SK-N-SH treated with all-trans-retinoic acid at 6 μM for 48 hours (cell line): ENCODE data around the gene EMC1.

Experiments used
- ATAC-seq: fragments of 200-7000 bp; cut with Tn5 transposase; 3 replicates; pipeline ENCODE4 v1.9.1; 2020; ENCODE audit warnings: mild to moderate bottlenecking, moderate library complexity
- ARNTL ChIP-seq: fragments of 450-650 bp; formaldehyde crosslinking; IDR thresholded peaks from 2 replicates; pipeline ENCODE4 v1.5.0; 2020; ENCODE audit warnings: low read depth, mild to moderate bottlenecking, moderate library complexity, borderline replicate concordance
- BACH2 ChIP-seq: fragments of 250-450 bp; sonication (Bioruptor Pico); IDR thresholded peaks from 2 replicates; pipeline ENCODE4 v1.9.0; 2021; ENCODE audit warnings: mild to moderate bottlenecking, borderline replicate concordance
- CREB5 ChIP-seq: fragments of 250-450 bp; sonication (Bioruptor Pico); IDR thresholded peaks from 2 replicates; pipeline ENCODE4 v1.5.1; 2020; ENCODE audit warnings: low read depth, mild to moderate bottlenecking, moderate library complexity
- CSRNP3 ChIP-seq: fragments of 250-450 bp; sonication (Bioruptor Pico); IDR thresholded peaks from 2 replicates; pipeline ENCODE4 v1.5.1; 2021; ENCODE audit warnings: mild to moderate bottlenecking, moderate library complexity
- ESRRG ChIP-seq: fragments of 250-450 bp; sonication (Bioruptor Pico); IDR thresholded peaks from 2 replicates; pipeline ENCODE4 v1.6.1; 2021; ENCODE audit warnings: mild to moderate bottlenecking
- ISL1 ChIP-seq: fragments of 250-450 bp; sonication (Bioruptor Pico); IDR thresholded peaks from 2 replicates; pipeline ENCODE4 v2.1.2; 2022; ENCODE audit warnings: mild to moderate bottlenecking, moderate library complexity
- OSR1 ChIP-seq: fragments of 250-450 bp; sonication (Bioruptor Pico); IDR thresholded peaks from 2 replicates; pipeline ENCODE4 v1.8.0; 2022; ENCODE audit warnings: moderate library complexity, mild to moderate bottlenecking, inconsistent platforms
- PATZ1 ChIP-seq: fragments of 250-450 bp; sonication (Bioruptor Pico); IDR thresholded peaks from 2 replicates; pipeline ENCODE4 v1.8.0; 2020; ENCODE audit warnings: mild to moderate bottlenecking, moderate library complexity, borderline replicate concordance
- POU6F1 ChIP-seq: fragments of 250-450 bp; sonication (Bioruptor Pico); IDR thresholded peaks from 2 replicates; pipeline ENCODE4 v1.8.0; 2021; ENCODE audit warnings: low read depth, mild to moderate bottlenecking, moderate library complexity, borderline replicate concordance
- PPARA ChIP-seq: fragments of 250-450 bp; sonication (Bioruptor Pico); IDR thresholded peaks from 2 replicates; pipeline ENCODE4 v1.5.0; 2020; ENCODE audit warnings: mild to moderate bottlenecking, borderline replicate concordance
- RARB ChIP-seq: fragments of 250-450 bp; sonication (Bioruptor Pico); IDR thresholded peaks from 2 replicates; pipeline ENCODE4 v1.8.0; 2021; ENCODE audit warnings: mild to moderate bottlenecking, moderate library complexity
- SNAI2 ChIP-seq: fragments of 250-450 bp; sonication (Bioruptor Pico); IDR thresholded peaks from 2 replicates; pipeline ENCODE4 v1.5.0; 2020; ENCODE audit warnings: mild to moderate bottlenecking, moderate library complexity
- TSHZ2 ChIP-seq: fragments of 250-450 bp; sonication (Bioruptor Pico); IDR thresholded peaks from 2 replicates; pipeline ENCODE4 v1.5.0; 2020; ENCODE audit warnings: mild to moderate bottlenecking, moderate library complexity
- ZC3H10 ChIP-seq: fragments of 250-450 bp; sonication (Bioruptor Pico); IDR thresholded peaks from 2 replicates; pipeline ENCODE4 v1.5.1; 2021; ENCODE audit warnings: mild to moderate bottlenecking, moderate library complexity
- ZFP30 ChIP-seq: fragments of 450-650 bp; formaldehyde crosslinking; IDR thresholded peaks from 2 replicates; pipeline ENCODE4 v1.5.0; 2022; ENCODE audit warnings: mild to moderate bottlenecking, moderate library complexity
- ZNF565 ChIP-seq: fragments of 450-650 bp; formaldehyde crosslinking; conservative IDR thresholded peaks from 2 replicates; pipeline ENCODE4 v1.5.0; 2020; ENCODE audit warnings: low read depth, mild to moderate bottlenecking, moderate library complexity
- ZNF70 ChIP-seq: fragments of 450-650 bp; formaldehyde crosslinking; IDR thresholded peaks from 2 replicates; pipeline ENCODE4 v1.5.0; 2020; ENCODE audit warnings: mild to moderate bottlenecking, moderate library complexity
- ZNF8 ChIP-seq: fragments of 450-650 bp; formaldehyde crosslinking; IDR thresholded peaks from 2 replicates; pipeline ENCODE4 v1.5.0; 2020; ENCODE audit warnings: mild to moderate bottlenecking, moderate library complexity

Gene EMC1

GRCh38 chr1:19198820-19199219 is 52.5 kb downstream of the EMC1 start (continued):
- TF ChIP-seq PATZ1 (CRISPR knock-in tag) (no peak), ZNF70 (no peak), ESRRG (CRISPR knock-in tag) (no peak), BACH2 (no peak), ZC3H10 (CRISPR knock-in tag) (no peak), PPARA (CRISPR knock-in tag) (no peak), ZFP30 (CRISPR knock-in tag) (no peak)

GRCh38 chr1:19197845-19198244 is 53.5 kb downstream of the EMC1 start:
- TF ChIP-seq ZNF8 (CRISPR knock-in tag) (no peak), ZNF565 (CRISPR knock-in tag) (no peak), ISL1 (CRISPR knock-in tag) (peak; percentile 66; the same call in 1 of the 2 replicates), SNAI2 (CRISPR knock-in tag) (no peak), ARNTL (CRISPR knock-in tag) (no peak)
- TF ChIP-seq, all 23 proteins: peak for 1
- ATAC-seq = no peak

- no peak for ATAC-seq
- TF ChIP-seq OSR1 (CRISPR knock-in tag) (no peak), CREB5 (CRISPR knock-in tag) (no peak), BACH2 (no peak), POU6F1 (CRISPR knock-in tag) (no peak), RARB (no peak), ZNF70 (no peak), ARNTL (CRISPR knock-in tag) (no peak), ZFP30 (CRISPR knock-in tag) (no peak), ISL1 (CRISPR knock-in tag) (no peak), ESRRG (CRISPR knock-in tag) (no peak), ZNF8 (CRISPR knock-in tag) (no peak), PPARA (CRISPR knock-in tag) (no peak), SNAI2 (CRISPR knock-in tag) (no peak), CSRNP3 (CRISPR knock-in tag) (no peak), PATZ1 (CRISPR knock-in tag) (no peak), TSHZ2 (no peak)
- TF ChIP-seq, all 23 proteins: peak for 0
Measured at GRCh38 chr1:19196331-19196730, 55.0 kb downstream of the EMC1 start.
